ENCODE data around the gene NCF4. TPM values are rescaled to one million over a fixed set of nuclear protein-coding genes. Genes with fewer than 3 reads are reported as not detected.

NCF4 gene
- total RNA-seq, 2 donors from 2014 or later, result 8.5 to 15.8 TPM

DNA sequence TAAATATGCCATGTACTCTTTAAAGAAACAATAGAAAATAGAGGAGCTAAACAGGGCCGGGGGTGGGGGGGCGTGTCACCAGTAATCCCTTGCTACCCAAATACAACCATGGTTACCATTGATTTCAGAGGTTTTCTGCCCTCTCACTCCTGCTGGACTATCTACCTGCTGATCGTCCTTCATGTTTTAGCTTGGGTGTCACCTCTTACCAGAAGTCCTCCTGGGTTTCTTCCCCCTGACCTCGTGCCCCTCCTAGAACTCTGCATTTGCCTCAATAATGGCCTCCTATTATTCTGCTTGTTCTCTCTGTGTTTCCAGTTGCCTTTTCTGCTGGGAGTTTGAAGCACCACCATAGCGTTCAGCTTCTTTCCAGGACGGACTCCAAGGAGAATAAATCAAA lies 34.5 kb upstream of the NCF4 start:
- H3K4me3 Mint-ChIP-seq, result no peak overlapping the region
- H3K27me3 Mint-ChIP-seq (ENCODE audit: low read depth), result peaks cover 15% of the 10 kb centered on the region
- peaks cover 16% of the 10 kb centered on the region for H3K4me1 Mint-ChIP-seq (ENCODE audit: low read depth)
- no peak for DNase-seq
- no peak for ATAC-seq (replicated peaks in 1 of 2)
- H3K36me3 Mint-ChIP-seq (ENCODE audit: insufficient read depth in 2 of 2), result no peaks in the 10 kb centered on the region
- H3K27ac Mint-ChIP-seq, result no peak overlapping the region
- H3K9me3 Mint-ChIP-seq, result no peaks in the 10 kb centered on the region

DNA sequence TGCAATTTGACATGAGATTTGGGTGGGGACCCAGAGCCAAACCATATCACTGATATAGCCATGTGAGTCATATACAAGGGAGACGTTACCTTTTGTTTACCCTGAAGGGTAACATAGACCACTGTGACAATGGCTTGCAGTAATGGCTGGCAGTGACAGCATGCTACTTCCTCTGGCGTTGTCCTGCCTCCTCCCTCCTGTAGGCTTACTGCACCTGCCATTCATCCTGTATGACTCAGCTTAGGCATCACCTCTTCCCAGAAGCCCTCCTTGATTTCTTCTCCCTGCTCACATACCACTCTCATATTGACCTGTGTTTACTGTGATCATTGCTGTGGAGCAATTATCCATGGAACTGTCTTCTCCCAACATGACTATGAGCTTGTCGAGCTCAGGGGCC lies 32.0 kb upstream of the NCF4 start:
- H3K4me1 Mint-ChIP-seq (ENCODE audit: low read depth), result peaks cover 16% of the 10 kb centered on the region

DNA sequence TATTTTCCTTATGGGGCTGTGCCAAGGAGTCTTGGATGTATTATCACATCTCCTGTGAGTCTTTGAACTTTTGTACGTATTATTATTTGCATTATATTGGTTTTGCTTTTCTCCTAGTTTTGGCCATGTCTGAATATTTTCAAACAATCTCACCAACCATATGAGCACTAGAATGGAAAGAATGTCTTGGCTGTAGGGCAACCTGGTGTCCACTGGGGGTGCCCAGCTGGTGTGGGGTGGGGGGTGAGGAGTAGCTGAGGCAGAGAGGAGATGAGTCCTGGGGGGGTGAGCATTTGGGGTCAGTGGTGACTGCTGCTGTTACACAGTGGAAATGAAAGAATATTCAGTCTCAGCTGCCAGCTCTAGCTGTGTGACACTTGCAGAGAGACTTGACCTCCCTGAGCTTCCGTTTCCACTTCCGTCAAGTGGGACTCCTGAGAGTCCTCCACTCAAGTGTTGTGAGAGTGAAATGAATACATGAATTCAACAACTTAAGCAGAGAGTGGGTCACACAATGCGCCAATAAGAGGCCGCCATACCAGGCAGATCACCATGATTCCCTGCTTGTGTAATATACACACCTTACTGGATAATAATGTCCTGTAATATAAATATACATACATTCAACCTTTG lies 31.3 kb upstream of the NCF4 start:
- Mint-ChIP-seq H3K4me1 (ENCODE audit: low read depth) (peaks cover 16% of the 10 kb centered on the region), H3K27ac (no peak overlapping the region), H3K4me3 (no peak overlapping the region), H3K27me3 (ENCODE audit: low read depth) (peaks cover 21% of the 10 kb centered on the region), H3K9me3 (no peaks in the 10 kb centered on the region), H3K36me3 (ENCODE audit: insufficient read depth in 2 of 2) (no peaks in the 10 kb centered on the region)
- no peak for DNase-seq
- no peak for ATAC-seq (replicated peaks in 1 of 2)

More for the DNA sequence above, 32.0 kb upstream of the NCF4 start:
- H3K36me3 Mint-ChIP-seq (ENCODE audit: insufficient read depth in 2 of 2), result no peaks in the 10 kb centered on the region
- H3K27ac Mint-ChIP-seq, result no peak overlapping the region
- H3K27me3 Mint-ChIP-seq (ENCODE audit: low read depth), result peaks cover 21% of the 10 kb centered on the region
- ATAC-seq (replicated peaks in 1 of 2), result peak; percentile 26 to 51
- no peaks in the 10 kb centered on the region for H3K9me3 Mint-ChIP-seq
- H3K4me3 Mint-ChIP-seq, result no peak overlapping the region
- peak in 1 of 2 donors; percentile 14 for DNase-seq

DNA sequence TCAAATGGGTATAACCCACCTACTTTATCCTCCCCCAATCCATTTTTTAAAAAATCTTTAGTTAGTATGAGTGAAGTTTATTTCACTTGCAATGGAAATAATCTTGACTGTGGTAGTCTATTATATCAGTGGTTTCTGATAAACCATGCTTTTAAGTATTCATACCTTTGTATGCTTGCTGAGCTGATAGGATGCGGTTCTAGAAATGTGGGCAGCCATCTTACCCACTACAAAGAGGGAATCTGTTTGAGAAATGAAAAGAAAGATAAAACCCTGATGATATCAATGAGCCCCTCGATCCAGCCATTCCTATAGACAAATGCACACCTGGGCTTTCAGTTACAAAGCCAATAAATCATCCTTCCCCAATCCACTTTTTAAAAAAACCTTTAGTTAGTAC lies 30.2 kb upstream of the NCF4 start:
- no peak overlapping the region for H3K27ac Mint-ChIP-seq
- peaks cover 17% of the 10 kb centered on the region for H3K27me3 Mint-ChIP-seq (ENCODE audit: low read depth)
- no peak overlapping the region for H3K4me3 Mint-ChIP-seq
- ATAC-seq (replicated peaks in 1 of 2) (no peak), DNase-seq (no peak)
- peaks cover 16% of the 10 kb centered on the region for H3K4me1 Mint-ChIP-seq (ENCODE audit: low read depth)
- H3K9me3 Mint-ChIP-seq, result no peaks in the 10 kb centered on the region
- H3K36me3 Mint-ChIP-seq (ENCODE audit: insufficient read depth in 2 of 2), result no peaks in the 10 kb centered on the region

DNA sequence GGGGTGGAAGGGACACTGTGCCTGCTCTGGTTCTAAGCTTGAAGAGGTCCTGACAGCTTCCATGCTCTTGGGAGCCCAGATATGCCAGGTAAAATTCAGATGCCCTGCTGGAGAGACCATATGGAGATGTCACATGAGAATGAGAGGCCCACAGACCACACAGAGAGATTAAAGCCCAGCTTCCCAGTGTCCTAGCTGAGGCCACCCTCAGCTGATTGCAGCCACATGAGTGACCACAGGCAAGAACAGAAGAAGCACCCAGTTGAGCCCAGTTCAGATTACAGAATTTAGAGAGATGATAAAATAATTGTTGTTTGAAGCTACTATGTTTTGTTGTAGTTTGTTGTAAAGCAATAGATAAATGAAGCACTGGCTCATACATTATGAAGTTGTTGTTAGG lies 29.6 kb upstream of the NCF4 start:
- ATAC-seq (replicated peaks in 1 of 2), result no peak
- H3K4me1 Mint-ChIP-seq (ENCODE audit: low read depth), result peaks cover 16% of the 10 kb centered on the region
- no peak overlapping the region for H3K4me3 Mint-ChIP-seq
- H3K36me3 Mint-ChIP-seq (ENCODE audit: insufficient read depth in 2 of 2), result no peaks in the 10 kb centered on the region
- no peaks in the 10 kb centered on the region for H3K9me3 Mint-ChIP-seq
- DNase-seq, result no peak
- no peak overlapping the region for H3K27ac Mint-ChIP-seq
- peaks cover 17% of the 10 kb centered on the region for H3K27me3 Mint-ChIP-seq (ENCODE audit: low read depth)

DNA sequence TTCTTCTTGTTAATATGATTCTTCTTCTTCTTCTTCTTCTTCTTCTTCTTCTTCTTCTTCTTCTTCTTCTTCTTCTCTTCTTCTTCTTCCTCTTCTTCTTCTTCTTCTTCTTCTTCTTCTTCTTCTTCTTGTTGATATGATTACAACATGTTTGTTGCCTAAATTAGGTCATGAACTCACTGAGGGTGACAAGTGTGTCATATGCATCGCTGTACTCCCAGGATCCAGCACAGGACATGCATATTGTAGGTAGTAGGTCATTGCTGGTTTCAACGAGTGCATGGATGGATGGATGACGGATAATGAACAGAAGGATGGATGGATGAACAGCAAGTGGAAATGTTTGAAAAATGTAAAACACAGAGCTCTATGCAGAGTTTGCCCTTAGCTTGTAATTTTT lies 29.1 kb upstream of the NCF4 start:
- DNase-seq (no peak), ATAC-seq (replicated peaks in 1 of 2) (no peak)
- H3K27me3 Mint-ChIP-seq (ENCODE audit: low read depth), result peaks cover 17% of the 10 kb centered on the region
- H3K4me3 Mint-ChIP-seq, result no peak overlapping the region
- no peaks in the 10 kb centered on the region for H3K9me3 Mint-ChIP-seq
- H3K4me1 Mint-ChIP-seq (ENCODE audit: low read depth), result peaks cover 16% of the 10 kb centered on the region
- H3K36me3 Mint-ChIP-seq (ENCODE audit: insufficient read depth in 2 of 2), result no peaks in the 10 kb centered on the region
- no peak overlapping the region for H3K27ac Mint-ChIP-seq

DNA sequence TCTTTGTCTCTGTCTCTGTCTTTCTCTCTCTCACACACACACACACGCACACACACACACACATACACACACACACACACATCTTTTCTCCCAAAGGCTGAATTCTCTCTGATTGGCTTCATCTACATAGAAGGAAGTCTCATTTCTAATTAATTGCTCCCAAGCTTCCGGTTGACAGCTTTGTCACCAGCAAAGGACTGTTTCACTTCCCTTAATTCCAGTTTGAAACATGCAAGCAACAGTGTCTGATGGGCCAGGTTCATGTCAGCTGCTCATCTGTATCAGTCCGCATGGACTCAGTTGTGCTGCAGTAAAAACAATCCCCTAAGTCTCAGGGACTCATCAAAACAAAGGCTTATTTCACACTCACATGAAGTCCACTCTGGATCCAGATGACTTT lies 27.7 kb upstream of the NCF4 start:
- Mint-ChIP-seq H3K9me3 (peaks cover under 1 to 6% of the 10 kb centered on the region in 2 donors), H3K4me1 (ENCODE audit: low read depth) (peaks cover 16% of the 10 kb centered on the region), H3K27ac (no peak overlapping the region), H3K4me3 (no peak overlapping the region), H3K36me3 (ENCODE audit: insufficient read depth in 2 of 2) (peaks cover 5 to 9% of the 10 kb centered on the region in 2 donors), H3K27me3 (ENCODE audit: low read depth) (peaks cover 17% of the 10 kb centered on the region)
- DNase-seq, result no peak
- no peak for ATAC-seq (replicated peaks in 1 of 2)

DNA sequence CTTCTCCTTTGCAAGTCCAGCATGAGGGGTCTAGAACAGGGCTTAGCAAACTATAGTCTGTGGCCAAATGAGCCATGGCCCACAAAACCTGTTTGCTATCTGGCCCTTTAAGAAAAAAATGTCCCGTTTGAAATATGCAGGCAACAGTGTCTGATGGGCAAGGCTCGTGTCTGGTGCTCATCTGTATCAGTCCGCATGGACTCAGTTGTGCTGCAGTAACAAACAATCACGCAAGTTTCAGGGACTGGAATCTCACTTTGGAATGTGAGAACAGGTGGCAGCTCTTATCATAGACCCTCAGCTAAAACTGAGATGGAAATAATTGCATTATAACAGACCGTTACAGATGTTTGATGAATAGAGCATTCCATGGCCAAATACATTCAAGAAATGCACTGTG lies 24.9 kb upstream of the NCF4 start:
- peaks cover 14% of the 10 kb centered on the region for H3K4me1 Mint-ChIP-seq (ENCODE audit: low read depth)
- H3K27ac Mint-ChIP-seq, result no peak overlapping the region
- ATAC-seq (replicated peaks in 1 of 2), result no peak
- H3K4me3 Mint-ChIP-seq, result no peak overlapping the region
- peaks cover 21% of the 10 kb centered on the region for H3K27me3 Mint-ChIP-seq (ENCODE audit: low read depth)
- DNase-seq, result no peak
- peaks cover 7 to 9% of the 10 kb centered on the region in 2 donors for H3K36me3 Mint-ChIP-seq (ENCODE audit: insufficient read depth in 2 of 2)
- H3K9me3 Mint-ChIP-seq, result peaks cover 2 to 7% of the 10 kb centered on the region in 2 donors

DNA sequence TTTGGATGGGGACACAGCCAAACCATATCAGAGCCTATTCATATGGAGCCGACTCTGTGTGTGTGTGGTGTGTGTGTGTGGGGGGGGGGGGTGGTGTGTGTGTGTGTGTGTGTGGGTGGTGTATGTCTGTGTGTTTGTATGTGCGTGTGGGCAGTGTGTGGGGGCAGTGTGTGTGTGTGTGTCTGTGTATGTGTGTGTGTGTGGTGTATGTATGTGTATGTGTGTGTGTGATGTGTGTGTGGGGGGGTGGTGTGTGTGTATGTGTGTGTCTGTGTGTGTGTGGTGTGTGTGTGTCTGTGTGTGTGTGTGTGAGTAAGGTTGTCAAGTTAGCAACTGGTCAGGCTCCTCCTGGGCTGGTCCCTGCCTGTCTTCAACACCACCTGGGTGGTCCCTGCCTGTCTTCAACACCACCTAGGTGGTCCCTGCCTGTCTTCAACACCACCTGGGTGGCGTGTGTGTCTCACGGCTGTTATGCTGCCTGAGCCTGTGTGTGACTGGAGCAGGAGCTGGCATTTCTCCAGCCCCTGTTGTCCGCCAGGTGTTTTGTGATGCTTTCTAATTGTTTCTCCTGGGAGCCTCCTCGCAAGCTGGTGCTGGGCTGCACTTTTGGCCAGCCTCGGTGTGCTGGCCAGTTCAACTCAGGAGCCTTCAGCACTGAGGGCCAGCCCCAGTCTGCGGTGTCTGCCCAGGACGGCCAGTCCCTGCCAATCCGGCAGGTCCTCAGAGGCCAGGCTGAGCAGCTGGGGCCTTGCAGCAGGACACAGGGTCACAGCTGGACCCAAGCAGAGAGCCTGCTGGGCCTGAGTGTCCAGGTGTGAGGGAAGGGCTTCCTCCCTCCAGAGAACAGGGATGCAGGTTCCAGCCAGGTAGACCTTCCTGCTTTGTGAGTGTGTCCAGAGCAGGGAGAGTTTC lies 22.4 kb upstream of the NCF4 start:
- DNase-seq (no peak), ATAC-seq (replicated peaks in 1 of 2) (no peak)
- H3K27me3 Mint-ChIP-seq (ENCODE audit: low read depth), result peaks cover 24% of the 10 kb centered on the region
- peaks cover 2 to 7% of the 10 kb centered on the region in 2 donors for H3K9me3 Mint-ChIP-seq
- H3K36me3 Mint-ChIP-seq (ENCODE audit: insufficient read depth in 2 of 2), result peaks cover 7 to 9% of the 10 kb centered on the region in 2 donors
- no peak overlapping the region for H3K27ac Mint-ChIP-seq
- H3K4me1 Mint-ChIP-seq (ENCODE audit: low read depth), result peaks cover 10% of the 10 kb centered on the region
- no peak overlapping the region for H3K4me3 Mint-ChIP-seq

DNA sequence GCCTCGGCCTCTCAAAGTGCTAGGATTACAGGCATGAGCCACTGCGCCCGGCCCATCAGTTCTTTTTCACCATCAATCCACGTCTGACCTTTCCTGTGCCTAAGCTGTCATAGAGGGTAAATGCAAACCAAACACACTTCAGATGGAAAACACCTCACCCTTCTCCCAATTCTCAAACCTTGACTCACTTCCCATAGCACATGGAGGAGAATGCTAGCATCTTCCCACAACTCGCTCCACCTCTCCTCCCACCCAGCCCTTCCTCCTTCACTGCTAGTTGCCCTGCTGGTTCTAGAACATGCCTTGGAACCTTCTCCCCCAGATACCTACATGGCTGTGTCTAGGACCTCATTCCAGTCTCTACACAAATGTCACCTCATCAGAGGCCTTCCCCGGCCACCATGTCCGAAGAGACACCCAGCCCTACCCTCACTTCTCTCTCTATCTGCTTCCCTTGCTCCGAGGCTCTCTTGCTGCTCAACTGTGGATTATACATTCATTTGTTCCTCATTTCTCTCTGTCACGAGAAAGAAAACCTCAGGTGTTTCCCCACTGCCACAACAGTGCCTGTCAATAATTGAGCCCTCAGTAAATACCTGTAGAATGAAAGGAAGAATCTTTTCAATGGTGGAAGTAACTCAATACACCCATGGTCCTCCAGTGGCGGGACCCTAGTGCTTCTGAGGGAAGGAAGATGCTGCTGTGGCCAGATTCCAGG lies 21.3 kb upstream of the NCF4 start:
- no peak overlapping the region for H3K4me3 Mint-ChIP-seq
- H3K36me3 Mint-ChIP-seq (ENCODE audit: insufficient read depth in 2 of 2), result peaks cover 7 to 9% of the 10 kb centered on the region in 2 donors
- H3K27ac Mint-ChIP-seq, result no peak overlapping the region
- H3K9me3 Mint-ChIP-seq, result peaks cover 2 to 7% of the 10 kb centered on the region in 2 donors
- no peak for ATAC-seq (replicated peaks in 1 of 2)
- H3K4me1 Mint-ChIP-seq (ENCODE audit: low read depth), result peaks cover 10% of the 10 kb centered on the region
- no peak for DNase-seq
- peaks cover 30% of the 10 kb centered on the region for H3K27me3 Mint-ChIP-seq (ENCODE audit: low read depth)

DNA sequence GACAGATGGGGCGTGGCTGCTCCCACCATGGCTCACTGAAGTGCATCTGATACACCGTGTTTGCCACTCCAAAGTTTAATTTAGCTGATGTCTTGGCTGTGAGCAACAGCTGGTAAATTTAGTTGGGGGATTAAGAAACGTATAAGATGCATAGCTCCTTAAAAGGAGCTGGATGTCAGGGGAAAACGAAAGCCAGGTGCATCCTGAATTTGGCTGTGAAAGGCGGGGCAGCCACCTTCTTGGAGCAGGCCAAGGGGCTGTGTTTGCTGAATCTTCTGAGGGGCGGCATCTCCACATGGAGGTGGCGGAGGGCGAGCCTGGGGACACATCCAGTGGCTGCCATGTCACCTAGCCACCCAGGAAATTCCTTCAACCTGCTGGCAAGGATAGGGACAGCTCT lies 20.7 kb upstream of the NCF4 start:
- Mint-ChIP-seq H3K27me3 (ENCODE audit: low read depth) (peaks cover 34% of the 10 kb centered on the region), H3K4me3 (no peak overlapping the region), H3K4me1 (ENCODE audit: low read depth) (peaks cover 10% of the 10 kb centered on the region), H3K27ac (no peak overlapping the region), H3K36me3 (ENCODE audit: insufficient read depth in 2 of 2) (peaks cover 7 to 9% of the 10 kb centered on the region in 2 donors), H3K9me3 (peaks cover 2 to 7% of the 10 kb centered on the region in 2 donors)
- DNase-seq (no peak), ATAC-seq (replicated peaks in 1 of 2) (no peak)

DNA sequence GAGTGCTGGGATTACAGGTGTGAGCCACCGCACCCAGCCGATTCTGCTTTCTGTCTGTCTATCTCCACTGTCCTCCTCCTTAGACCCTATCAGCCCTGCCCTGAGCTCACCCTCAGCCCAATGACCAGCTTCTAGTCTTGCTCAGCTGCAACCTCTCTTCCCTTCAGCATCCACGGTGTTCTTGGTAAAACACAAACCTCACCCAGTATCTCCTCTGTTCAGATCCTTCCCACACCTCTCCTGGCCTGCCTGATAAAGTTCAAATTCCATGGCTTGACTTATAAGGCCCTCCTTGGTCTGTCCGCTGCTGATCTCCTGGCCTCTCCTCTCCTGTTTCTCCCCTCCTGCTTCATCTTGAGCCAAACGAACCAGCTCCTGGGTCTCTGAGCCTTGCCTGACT lies 14.5 kb upstream of the NCF4 start:
- H3K4me3 Mint-ChIP-seq, result no peak overlapping the region
- H3K36me3 Mint-ChIP-seq (ENCODE audit: insufficient read depth in 2 of 2), result peaks cover 0 to 1% of the 10 kb centered on the region in 2 donors
- no peak overlapping the region for H3K27ac Mint-ChIP-seq
- DNase-seq (no peak), ATAC-seq (replicated peaks in 1 of 2) (no peak)
- peaks cover 39% of the 10 kb centered on the region for H3K27me3 Mint-ChIP-seq (ENCODE audit: low read depth)
- no peaks in the 10 kb centered on the region for H3K9me3 Mint-ChIP-seq
- H3K4me1 Mint-ChIP-seq (ENCODE audit: low read depth), result no peaks in the 10 kb centered on the region

DNA sequence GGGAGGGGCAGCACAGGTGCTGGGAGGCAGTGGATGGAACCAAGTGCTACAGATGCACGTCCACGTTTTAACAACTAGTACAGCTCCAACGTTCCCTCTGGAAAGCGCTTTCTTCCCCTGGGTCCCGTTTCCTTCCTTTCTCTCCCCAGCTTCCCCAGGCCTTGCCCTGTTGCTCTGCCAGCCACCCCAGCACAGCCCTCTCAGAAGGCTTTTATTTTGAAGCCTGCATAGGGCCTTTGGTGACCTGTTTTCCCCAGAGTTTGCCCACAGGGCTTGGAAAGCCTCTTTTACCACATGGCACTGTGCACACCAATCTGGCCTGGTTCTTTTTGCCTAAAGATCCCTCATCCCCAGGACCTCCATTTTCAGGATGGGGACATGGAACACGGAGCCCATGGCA lies 13.9 kb upstream of the NCF4 start:
- Mint-ChIP-seq H3K4me3 (no peak overlapping the region), H3K27me3 (ENCODE audit: low read depth) (peaks cover 39% of the 10 kb centered on the region), H3K36me3 (ENCODE audit: insufficient read depth in 2 of 2) (peaks cover 0 to 1% of the 10 kb centered on the region in 2 donors), H3K9me3 (no peaks in the 10 kb centered on the region), H3K27ac (no peak overlapping the region), H3K4me1 (ENCODE audit: low read depth) (no peaks in the 10 kb centered on the region)
- no peak for ATAC-seq (replicated peaks in 1 of 2)
- no peak for DNase-seq

Measured in activated T-cell treated with anti-CD3 and anti-CD28 coated beads, Interleukin-2, amount 50 U/mL, for 72 hours (primary cell).